Activated T-cell treated with anti-CD3 and anti-CD28 coated beads, Interleukin-2, amount 50 U/mL, for 1 hour (primary cell): ENCODE measurements around the gene HSD11B1.
A peak's percentile ranks its signal among the peaks of the same experiment; 100 is the strongest.
"Not testable (repeated sequence)": the region's sequence is repeated elsewhere in the genome, so short reads cannot be mapped to it uniquely, and the experiment has no call there.

ENCODE experiments used
- DNase-seq: peaks from one replicate; pipeline ENCODE4 v3.0.0-alpha.2; 2020

The HSD11B1 gene

DNA sequence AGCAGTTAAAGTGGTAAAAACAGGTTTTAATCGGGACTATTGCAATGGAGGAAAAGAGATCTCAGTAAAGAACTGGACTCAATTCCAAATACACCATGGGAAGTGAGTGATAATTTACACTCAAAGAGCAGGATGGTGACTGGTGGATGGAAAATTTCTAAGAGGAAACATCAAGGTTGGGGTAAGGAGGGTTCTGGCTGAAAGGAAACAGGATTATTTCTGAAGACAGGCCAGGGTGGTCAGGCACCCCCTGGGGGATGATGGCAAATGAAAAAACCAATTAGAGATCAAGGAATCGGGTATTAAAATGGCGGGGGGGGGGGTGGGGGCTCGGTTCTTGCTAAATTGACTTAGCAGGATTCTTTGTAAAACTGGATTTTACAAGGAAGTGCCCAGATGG lies 12.3 kb upstream of the HSD11B1 start:
- no peak for DNase-seq

DNA sequence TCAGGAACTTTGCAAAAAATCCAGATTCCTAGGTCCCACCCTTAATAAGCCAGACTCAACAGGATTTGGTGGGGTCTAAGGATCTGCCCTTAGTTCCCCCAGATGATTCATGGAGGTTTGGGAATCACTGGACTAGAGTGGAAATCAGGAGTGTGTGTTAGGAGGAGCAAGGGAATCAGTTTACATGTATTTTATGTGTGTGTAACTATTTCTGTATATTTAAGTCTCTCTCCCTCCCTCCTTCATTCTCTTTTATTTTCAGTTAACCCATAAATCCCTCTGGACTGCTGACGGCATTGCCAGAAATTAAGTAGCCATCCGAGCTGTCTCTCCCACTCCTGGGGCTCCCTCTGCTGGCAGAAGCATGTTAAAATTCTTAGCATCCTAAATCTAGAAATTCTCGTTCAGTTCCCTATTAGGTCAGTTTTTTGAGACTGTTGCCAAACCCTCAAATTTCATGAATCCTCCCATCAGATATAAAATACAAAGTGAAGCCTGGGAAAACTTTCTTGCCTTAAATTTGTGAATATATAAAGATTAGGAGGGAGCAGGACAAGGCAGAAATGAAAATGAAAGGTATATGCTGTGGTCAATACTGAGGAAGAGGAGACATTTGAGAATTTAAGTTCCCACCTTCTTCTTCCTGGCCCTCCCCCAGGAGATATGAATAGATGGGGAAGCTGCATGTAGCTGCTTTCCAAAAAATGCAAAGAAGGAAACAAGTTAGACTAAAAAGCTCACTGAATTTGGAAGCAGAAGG lies 11.7 kb upstream of the HSD11B1 start:
- peak; percentile 54 for DNase-seq

DNA sequence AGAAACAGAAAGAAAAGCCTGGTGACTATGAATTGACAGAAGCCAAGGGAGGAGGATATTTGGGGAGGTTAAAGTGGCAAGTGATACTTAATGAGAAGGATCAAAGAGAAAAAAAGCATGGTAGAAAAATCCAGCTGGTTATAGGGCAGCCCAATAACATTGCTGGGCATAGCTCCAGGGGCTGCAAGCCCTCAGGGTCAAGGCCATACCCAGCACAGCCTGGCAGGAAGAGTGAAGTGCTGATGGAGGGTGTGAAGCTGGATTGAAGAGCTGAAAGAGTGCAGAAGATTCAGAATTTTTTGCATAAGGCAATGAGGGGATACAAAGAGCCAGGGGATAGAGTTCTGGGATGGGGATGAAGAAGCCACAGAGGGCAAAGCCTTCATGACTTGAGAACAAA lies 8.0 kb upstream of the HSD11B1 start:
- DNase-seq: no peak

DNA sequence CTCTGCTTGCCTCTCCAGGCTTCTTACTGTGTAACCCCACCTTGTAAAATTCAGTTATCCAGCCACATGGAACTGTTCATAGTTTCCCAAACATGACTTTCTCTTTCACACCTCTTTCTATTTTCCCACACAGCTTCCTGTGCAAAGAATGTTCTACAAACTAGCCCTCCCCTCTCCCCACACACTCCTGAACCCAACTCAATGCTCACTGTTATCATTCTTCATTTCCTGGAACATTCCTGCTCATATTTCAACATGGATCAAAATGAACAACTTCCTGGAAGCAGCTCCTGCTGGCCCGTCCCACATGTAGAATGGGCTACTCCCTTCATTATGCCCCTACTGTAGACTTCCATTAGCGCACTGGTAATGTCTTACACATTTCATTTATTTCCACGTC lies 7.5 kb upstream of the HSD11B1 start:
- DNase-seq: no peak

DNA sequence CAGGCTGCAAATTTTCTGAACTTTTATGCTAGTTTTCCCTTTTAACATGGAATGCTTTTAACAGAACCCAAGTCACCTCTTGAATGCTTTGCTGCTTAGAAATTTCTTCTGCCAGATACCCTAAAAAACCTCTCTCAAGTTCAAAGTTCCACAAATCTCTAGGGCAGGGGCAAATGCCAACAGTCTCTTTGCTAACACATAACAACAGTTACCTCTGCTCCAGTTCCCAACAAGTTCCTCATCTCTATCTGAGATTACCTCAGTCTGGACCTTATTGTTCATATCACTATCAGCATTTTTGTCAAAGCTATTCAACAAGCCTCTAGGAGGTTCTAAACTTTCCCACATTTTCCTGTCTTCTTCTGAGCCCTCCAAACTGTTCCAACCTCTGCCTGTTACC lies 4.0 kb upstream of the HSD11B1 start:
- not testable (repeated sequence) for DNase-seq

DNA sequence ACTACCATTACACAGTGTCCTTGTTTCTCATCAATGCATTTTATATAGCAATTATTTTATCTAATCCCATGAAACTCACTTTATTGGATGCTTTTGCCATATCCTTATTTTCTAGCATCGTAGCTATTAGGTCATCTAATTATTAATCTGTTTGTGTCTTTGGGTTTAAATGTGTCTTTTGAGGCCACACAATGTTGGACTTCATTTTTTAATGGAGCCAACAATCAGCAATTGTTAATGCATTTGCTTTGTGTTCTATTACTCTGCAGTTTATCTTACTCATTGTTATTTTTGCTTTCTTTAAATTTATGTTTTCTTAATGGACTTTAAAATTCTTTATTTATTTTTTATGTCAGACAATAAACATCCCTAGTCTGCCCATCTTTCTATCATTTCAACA lies 1.8 kb upstream of the HSD11B1 start:
- DNase-seq: no peak

DNA sequence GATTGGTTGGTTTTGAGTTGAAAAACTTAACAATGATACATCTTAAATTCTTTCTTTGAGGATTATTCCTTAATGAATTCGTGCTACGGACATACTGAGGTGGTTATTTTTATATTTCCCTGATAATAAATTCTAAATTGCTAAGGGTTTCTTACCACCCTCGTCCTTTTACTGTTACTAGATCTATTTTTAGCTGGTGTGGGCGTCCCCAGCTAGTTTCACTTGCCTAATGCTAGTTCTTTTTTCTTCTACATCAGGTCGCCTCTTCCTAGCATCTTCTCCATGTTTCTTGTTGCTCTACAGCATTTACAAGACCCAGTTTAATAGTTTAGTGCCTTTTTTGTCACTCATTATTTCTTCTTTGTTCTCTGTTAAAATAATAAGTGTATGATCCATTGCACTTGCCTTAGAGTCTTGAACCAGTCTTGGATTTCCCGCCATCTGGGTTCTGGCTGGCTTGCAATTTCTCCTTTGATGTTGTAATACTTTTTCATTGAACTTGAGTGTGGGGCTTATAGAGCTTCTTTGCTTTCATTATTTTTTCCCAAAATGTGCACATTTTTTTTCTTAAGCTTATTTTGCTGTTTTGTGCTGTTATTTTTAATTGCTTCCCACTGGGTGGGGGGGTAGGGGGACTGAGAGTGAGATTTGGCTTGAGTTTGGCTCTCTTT lies 677 bp upstream of the HSD11B1 start:
- no peak for DNase-seq

DNA sequence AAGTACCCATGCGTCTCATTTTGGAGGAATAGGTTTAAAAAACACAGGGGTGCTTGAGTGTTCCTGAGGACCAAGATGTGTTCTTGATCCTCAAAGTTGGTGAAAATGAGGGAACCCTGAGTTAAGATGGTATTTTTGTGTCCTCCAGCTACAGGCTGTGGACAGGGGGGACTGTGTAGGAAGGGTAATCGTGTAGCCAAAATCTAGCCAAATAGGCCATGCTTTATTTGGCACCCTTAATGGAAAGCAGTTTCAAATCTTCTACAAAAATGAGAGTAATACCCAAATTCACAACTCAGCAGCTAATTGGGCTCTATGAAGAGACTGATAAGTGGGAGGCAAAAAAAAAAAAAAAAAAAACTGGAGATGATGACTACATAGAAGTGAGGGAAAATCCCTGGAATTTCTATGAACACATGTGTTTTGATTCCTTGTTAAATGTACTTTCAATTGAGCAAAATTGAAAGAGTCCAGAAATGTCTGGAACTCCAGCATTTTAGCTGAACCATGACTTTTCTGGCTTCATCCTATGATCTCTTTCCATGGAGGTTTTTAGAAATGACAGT lies 470 bp downstream of the HSD11B1 start:
- DNase-seq: no peak

DNA sequence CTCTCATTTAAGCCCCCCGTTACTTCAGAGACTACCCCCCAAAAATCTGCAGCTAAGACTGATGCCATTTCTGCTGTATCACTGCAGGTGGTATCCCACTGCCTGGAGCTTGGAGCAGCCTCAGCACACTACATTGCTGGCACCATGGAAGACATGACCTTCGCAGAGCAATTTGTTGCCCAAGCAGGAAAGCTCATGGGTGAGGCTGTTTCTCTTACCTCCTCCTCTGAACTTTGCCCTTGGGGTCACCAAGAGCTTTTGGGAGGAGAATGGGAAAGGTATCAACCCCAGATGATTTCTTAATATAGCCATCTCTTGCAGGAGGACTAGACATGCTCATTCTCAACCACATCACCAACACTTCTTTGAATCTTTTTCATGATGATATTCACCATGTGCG lies 2.0 kb downstream of the HSD11B1 start:
- DNase-seq: no peak

DNA sequence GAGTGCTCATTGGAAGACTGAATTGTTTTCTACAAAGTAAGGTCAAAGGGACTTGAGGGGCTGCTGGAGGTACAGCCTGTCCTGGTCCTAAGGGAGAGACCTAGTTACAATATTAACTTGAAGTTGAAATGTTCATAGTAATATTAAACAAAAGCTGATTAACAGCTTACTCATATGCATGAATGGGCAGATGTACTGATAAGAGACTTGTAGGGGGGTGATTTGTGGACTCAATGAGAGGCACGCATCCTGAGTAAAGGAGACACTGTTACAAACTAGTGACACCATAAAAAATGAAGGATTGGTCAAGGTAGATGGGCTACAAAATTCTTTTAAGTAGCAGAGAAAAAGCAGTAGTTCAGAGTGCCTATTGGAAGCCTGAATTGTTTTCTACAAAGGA lies 2.7 kb downstream of the HSD11B1 start:
- no peak for DNase-seq

DNA sequence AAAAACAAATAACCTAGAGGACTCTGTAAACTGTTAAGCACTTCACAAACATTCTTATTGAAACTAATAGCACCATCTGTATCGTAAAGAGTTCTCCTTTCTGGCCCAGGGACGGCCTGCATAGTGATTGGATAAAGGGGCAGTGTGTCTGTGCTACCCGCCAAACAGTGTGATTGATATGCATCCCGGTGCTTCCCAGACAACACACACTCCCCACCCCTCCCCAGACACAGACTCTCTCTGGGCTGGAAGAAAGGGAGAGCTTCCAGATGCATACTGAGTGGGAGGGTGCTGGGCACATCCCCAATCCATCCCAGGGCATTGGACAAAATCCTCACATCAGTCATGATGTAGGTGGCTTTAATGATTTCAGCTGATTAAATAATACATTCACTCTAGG lies 3.7 kb downstream of the HSD11B1 start:
- no peak for DNase-seq

DNA sequence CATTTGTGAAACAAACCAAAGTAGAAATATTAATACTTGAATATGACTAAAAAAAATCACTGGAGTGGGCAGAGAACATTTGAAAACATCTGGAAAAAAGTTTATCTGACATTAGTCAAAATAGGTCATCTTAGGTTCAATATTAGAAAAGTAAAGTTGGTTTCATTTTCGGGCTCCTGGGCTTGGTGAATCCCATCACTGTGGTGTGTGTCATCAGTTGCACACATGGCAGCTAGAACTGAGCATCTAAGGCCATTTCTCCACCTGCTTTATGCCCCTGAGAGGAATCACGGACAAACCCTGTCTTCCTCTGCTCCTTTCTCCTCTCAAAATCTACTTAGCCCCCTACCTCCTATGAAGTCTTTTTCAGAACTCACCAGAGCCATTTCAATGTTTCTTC lies 5.4 kb downstream of the HSD11B1 start:
- no peak for DNase-seq

DNA sequence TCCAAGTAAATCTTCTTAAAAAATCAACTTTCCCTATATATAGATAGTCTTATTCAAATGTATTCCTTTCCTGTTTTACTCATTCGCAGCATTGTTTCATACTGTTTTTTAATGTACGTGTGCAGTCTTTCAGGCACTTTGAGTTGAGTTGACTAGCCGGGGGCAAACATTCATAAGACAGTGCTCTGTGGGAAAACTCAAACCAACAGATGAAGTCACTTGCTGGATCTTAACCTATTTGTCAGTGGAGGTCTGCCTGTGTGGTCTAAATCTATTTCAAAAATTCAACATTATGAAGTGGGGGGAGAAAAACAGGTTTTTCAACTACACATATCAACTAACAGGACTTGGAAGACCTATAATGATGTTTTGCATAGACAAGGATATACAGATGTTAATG lies 6.2 kb downstream of the HSD11B1 start:
- DNase-seq: no peak

DNA sequence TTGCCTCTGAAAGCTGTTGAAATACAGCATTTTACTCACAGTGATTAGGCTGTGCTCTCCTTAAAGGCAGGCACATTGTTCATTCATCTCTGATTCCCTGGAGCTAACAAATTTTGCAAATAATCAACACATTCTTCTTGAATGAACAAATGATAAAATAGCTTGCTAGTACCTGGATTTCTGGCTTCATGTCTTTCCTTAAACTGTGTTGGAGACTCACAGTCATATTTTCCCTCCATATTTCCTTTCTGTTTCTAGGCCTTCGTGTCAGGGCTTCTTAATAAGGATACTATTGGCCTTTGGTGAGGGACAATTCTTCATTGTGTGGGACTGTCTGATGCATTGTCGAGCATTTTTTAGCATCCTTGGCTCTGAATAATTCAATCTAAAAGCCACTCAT lies 9.7 kb downstream of the HSD11B1 start:
- DNase-seq: no peak

DNA sequence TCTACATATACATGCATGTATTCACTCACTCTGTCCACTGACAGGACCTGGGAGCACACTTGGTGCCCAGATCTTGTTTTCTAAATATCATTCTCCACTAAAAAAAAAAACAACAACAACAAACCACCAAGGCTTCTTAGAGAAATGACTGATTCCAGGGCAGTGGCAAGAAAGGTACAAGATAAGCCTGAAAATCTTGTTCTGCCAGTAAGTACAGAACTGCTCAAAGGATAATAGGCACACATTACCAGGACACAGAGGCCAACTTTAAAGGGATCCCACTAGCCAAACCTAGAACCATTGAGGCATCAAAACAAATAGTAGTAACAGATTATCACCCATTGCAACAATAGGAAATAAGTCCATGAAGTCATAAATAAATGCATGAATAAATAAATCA lies 10.7 kb downstream of the HSD11B1 start:
- DNase-seq: no peak

DNA sequence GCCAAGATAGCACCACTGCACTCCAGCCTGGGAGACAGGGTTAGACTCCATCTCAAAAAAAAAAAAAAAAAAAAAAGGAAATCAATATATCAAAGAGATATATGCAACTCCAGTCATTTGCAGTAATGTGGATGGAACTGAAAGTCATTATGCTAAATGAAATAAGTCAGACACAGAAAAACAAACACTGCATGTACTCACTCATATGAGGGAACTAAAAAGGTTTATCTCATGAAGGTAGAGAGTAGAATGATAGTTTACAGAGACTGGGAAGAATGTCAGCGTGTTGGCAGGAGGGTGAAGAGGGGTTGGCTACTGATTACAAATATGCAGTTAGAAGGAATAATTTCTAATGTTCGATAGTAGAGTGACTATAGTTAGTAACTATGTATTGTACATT lies 13.2 kb downstream of the HSD11B1 start:
- DNase-seq: no peak

DNA sequence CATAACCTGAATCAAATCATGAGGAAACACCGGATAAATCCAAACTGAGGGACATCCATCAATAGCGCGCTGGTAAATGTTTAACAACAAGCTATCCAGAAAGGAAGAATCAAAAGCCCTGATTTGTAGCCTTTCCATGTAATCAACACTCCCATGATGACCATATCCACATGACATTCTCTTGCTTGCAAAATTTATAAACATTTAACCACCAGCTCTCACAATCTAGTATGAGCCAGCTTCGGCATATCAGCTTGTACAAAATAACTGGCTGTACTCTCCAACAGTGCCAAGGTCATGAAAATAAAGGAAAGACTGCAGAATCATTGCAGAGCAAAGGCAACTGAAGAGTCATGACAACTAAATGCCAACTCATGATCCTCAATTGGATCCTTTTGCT lies 15.7 kb downstream of the HSD11B1 start:
- no peak for DNase-seq

DNA sequence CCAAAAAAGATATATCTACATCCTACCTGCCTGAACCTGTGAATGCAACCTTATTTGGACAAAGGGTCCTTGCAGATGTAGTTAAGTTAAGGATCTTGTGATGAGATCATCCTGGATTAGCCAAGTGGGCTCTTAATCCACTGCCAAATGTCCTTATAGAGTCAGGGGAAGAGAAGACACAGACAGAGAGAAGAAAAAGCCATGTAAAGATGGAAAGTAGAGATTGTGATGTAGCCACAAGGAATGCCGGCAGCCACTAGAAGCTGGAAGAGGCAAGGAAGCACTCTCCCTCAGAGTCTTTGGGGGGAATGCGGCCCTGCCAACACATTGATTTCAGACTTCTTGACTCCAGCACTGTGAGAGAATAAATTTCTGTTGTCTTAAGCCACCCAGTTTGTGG lies 16.2 kb downstream of the HSD11B1 start:
- no peak for DNase-seq

DNA sequence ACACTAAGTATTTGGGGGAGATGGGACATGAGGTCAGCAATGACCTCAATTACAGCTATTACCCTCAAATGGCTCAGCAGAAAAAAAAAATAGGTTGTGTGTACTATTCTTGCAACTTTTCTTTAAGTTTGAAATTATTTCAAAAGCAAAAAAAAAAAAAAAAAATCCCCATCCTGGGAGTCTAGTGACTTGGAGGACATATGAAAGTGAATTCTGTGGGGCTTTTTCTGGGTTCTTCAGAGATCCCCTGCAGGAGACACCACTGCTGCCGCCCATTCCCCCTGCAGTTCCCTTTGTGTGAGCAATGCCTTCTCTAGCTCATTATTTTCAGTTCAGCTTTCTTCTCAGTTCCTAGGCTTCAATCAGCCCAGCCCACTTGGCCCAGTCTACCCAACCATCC lies 16.7 kb downstream of the HSD11B1 start:
- no peak for DNase-seq

DNA sequence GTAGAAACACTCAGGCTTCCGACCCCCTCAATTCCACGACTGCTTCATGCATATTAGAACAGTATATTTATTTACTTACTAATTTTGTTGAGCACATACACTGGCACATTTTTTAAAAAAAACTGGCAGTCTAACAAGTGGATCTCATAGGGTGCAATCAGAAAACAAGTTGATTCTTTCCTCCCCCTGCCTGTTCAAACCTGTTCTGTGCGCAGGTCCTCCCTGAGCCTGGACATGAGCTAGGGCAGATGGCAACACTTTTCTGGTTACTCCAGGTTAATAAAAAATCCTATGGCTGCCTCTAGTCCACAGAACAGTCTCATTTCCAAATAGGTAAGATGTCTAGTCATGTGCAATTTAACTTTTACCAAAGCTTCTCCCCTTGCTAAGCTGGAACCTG lies 18.6 kb downstream of the HSD11B1 start:
- no peak for DNase-seq

DNA sequence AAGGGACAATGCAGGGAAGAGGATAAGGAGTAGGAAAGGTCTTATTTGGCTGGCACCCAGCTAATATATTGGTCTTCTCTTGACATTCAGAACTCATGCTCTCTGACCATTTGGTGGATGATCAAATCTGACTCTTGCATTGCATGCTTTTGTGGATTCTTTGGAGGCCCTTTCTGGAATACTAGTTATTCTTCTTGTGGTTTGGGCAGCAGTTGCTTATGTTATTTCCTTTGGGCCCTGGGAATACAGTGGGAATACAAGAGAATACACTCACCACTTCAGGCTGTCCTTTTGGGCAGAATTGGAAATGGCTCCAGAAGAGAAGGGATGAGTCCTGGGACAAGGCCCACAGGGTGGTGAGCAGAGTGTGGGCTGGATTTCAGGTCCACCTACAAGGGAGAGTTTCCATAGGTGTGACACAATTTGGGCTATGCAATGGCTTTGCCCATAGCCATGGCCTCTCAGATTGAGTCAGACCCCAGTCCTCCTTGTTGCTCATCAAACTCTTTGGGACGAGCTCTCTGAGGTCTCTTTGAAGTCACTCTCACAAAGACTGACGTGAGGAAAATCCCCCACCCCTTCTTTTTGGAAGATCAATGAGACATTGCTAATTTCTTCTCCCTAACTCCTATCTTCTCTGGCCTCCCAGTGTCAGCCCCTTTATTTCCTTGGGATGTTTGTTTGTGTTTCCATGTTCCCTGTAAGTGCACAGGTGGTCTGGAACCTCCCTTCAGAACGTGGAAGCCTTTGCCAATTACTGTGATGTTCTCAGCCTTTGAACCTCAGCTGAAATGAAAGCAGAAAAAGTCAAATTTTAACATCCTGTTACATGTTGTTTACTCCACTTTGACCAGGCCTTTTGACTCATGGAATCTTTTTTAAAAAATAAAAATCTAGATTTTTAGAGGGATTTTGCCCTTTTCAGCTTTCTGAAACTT lies 19.4 kb downstream of the HSD11B1 start:
- no peak for DNase-seq

DNA sequence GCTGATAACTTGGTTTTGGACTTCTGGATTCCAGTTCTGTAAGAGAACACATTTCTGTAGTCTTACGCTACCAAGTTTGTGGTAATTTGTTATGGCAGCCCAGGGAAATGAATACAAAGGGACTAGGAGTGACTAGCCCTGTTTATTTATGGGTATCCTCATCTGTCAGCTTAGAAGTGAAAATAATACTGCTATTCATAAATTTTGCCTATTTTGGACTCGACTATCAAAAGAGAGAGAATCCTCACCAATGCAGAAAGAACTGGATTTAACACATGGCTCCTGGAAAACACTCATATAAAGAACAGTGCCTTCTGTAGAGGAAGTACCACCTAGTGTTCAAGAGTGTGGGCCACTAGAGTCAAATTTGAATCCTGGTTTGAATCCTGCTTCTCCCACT lies 22.6 kb downstream of the HSD11B1 start:
- no peak for DNase-seq

DNA sequence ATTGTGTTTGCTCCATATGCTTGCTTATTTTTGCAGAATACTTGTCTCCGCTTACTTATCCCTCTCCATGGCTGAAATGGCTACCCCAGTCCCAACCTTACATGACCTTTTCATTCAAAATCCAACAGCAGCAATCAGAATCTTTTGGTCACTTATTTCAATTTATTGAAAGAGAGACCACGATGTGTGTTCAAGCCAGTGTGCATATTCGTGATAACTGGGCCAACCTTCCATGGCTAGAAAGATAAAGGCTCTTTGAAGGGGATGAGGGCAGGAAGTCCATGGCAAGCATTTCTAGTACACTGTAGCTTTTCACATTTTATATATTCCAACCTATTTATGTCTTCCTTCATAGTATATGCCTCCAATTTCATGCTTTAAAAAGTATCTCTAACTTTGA lies 23.1 kb downstream of the HSD11B1 start:
- DNase-seq: no peak

DNA sequence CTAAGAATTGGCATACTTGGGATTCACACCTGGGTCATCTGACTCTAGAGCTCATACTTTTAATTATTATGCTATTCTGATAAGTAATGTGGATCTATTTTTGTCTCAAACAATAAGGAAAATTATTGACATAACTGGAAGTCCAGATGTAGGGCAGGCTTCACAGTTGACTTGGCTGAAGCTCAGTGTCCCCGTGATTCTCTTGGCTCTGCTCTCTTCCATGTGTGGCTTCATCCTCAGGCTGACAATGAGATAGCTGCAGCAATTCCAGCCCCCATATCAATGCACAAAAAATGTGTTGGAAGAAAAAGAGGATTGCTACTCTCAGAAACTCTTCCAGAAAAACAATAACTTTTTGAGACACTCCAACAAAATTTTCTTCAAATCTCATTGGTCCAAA lies 23.8 kb downstream of the HSD11B1 start:
- DNase-seq: no peak
